GM12878 (cell line): ENCODE measurements around the gene DIP2A. TPM values are rescaled to one million over a fixed set of nuclear protein-coding genes. Genes with fewer than 3 reads are reported as not detected.

Source experiments
- ATAC-seq: fragments of 200-7000 bp; cut with Tn5 transposase; 3 replicates; pipeline ENCODE4 v1.9.1; 2020; ENCODE audit warnings: mild to moderate bottlenecking, moderate library complexity
- BruUV-seq: library from RNA; stranded (reverse); fragments of 400-500 nt; replicated peaks from 2 replicates; lab custom pipeline; 2021; lab: Mats Ljungman, UMichigan
- CTCF ChIA-PET: fragments of 300-600 bp; sonication (Branson Sonifier 250); formaldehyde crosslinking; extraction: SDS; loops from one replicate; lab custom pipeline; 2021; ENCODE audit warnings: inconsistent platforms; lab: Yijun Ruan, JAX
- POLR2A ChIA-PET: fragments of 350-600 bp; formaldehyde crosslinking; extraction: SDS; loops from one replicate; lab custom pipeline; 2021; ENCODE audit warnings: inconsistent platforms; lab: Charles Lee
- RAD21 ChIA-PET: fragments of 300-600 bp; sonication (Branson Sonifier 250); formaldehyde crosslinking; loops from one replicate; lab custom pipeline; 2023; ENCODE audit warnings: antibody characterized with exemption; ENCODE audit not compliant: unreplicated experiment; lab: Charles Lee
- SMC1A ChIA-PET: fragments of 300-600 bp; sonication (Branson Sonifier 250); formaldehyde crosslinking; loops from one replicate; lab custom pipeline; 2023; ENCODE audit not compliant: unreplicated experiment, uncharacterized antibody; lab: Charles Lee
- DNase-seq: peaks from one replicate; pipeline ENCODE4 v3.0.0-alpha.2; 2011; ENCODE audit warnings: low read depth, low spot score
- FAIRE-seq: peaks from 3 replicates; lab custom pipeline; 2011; peaks lifted over from hg19 to GRCh38; lab: Jason Lieb, UNC
- H2AFZ ChIP-seq: 2 replicates; pipeline ENCODE4 v1.6.0; 2011; ENCODE audit warnings: low read depth, low read length, control low read depth; ENCODE audit not compliant: control insufficient read depth
- H3K27ac ChIP-seq: 2 replicates; pipeline ENCODE4 v1.5.1; 2011; ENCODE audit warnings: control low read depth; ENCODE audit not compliant: control insufficient read depth, insufficient read depth
- H3K27me3 ChIP-seq, 2 experiments: replicated peaks in 1 of 2; 2 replicates each; pipeline versions ENCODE4 v1.6.0 to v1.6.1; 2011; ENCODE audit warnings: low read length in 1 of 2; ENCODE audit not compliant: control insufficient read depth in 2 of 2, insufficient read depth in 2 of 2
- H3K36me3 ChIP-seq, 2 experiments: 2 replicates each; pipeline ENCODE4 v1.5.1; 2011; ENCODE audit warnings: low read length in 1 of 2; ENCODE audit not compliant: control insufficient read depth in 2 of 2, insufficient read depth in 2 of 2
- H3K4me1 ChIP-seq: 2 replicates; pipeline ENCODE4 v1.6.1; 2011; ENCODE audit warnings: mild to moderate bottlenecking, low read length, moderate library complexity, mixed read lengths; ENCODE audit not compliant: control insufficient read depth, insufficient read depth
- H3K4me2 ChIP-seq: 2 replicates; pipeline ENCODE4 v1.6.0; 2011; ENCODE audit warnings: control low read depth; ENCODE audit not compliant: control insufficient read depth, insufficient read depth
- H3K4me3 ChIP-seq: fragments of 200-600 bp; sonication (generic); 2 replicates; pipeline ENCODE4 v1.5.1; 2016
- H3K79me2 ChIP-seq: 2 replicates; pipeline ENCODE4 v1.6.0; 2011; ENCODE audit warnings: low read length; ENCODE audit not compliant: control insufficient read depth, insufficient read depth
- H3K9ac ChIP-seq: 2 replicates; pipeline ENCODE4 v1.8.0; 2011; ENCODE audit warnings: low read length, control low read depth, mixed read lengths; ENCODE audit not compliant: control insufficient read depth, insufficient read depth
- H3K9me3 ChIP-seq: replicated peaks from 3 replicates; pipeline ENCODE4 v1.5.1; 2011; ENCODE audit warnings: mild to moderate bottlenecking, low read length; ENCODE audit not compliant: control insufficient read depth, insufficient read depth
- H4K20me1 ChIP-seq: 2 replicates; pipeline ENCODE4 v1.6.0; 2011; ENCODE audit not compliant: control insufficient read depth, insufficient read depth
- HDAC6 ChIP-seq: fragments of 200-600 bp; sonication (generic); IDR thresholded peaks from one replicate; pipeline ENCODE4 v1.8.0; 2017; ENCODE audit warnings: antibody characterized with exemption; ENCODE audit not compliant: unreplicated experiment
- HDGF ChIP-seq: fragments of 450-650 bp; IDR thresholded peaks from 2 replicates; pipeline ENCODE4 v1.6.1; 2016; ENCODE audit warnings: antibody characterized with exemption
- KAT2A ChIP-seq: conservative IDR thresholded peaks from 2 replicates; pipeline ENCODE4 v1.6.1; 2011; ENCODE audit warnings: low read depth, low read length; ENCODE audit not compliant: control insufficient read depth
- NRF1 ChIP-seq: conservative IDR thresholded peaks from 2 replicates; pipeline ENCODE4 v1.6.1; 2011; ENCODE audit warnings: mild to moderate bottlenecking, low read depth, low read length, improper control_type of control experiment
- WGBS: methylation state at CpG from one replicate; pipeline ENCODE4 v1.1.6; 2016; ENCODE audit warnings: low lambda C conversion rate; ENCODE audit not compliant: insufficient replicate concordance, insufficient coverage; ENCODE audit errors: missing lambda C conversion rate; 5-methylcytosine and 5-hydroxymethylcytosine counted together
- in situ Hi-C: fragments of 300-500 bp; cut with MboI; formaldehyde crosslinking; loops from 9 replicates; pipeline ENCODE4 v1.14.3; 2018; ENCODE audit warnings: mixed read lengths
- intact Hi-C: fragments of 100-400 bp; cut with micrococcal nuclease; formaldehyde crosslinking; loops from one replicate; pipeline ENCODE4 v1.14.2; 2022; ENCODE audit not compliant: unreplicated experiment
- polyA plus RNA-seq, 11 experiments: library from polyadenylated mRNA; depleted of rRNA in 4 of 11; unstranded in 6 of 11; stranded (reverse) in 5 of 11; fragments of >200 nt; fragmentation: Nextera tagmentation in 4 of 11; fragmentation: Illumina TruSeq in 1 of 11; extraction: Ambion mirVana in 4 of 11; extraction: Trizol in 1 of 11; gene quantifications; 1 replicate in 1 of 11; 2 replicates in 10 of 11; pipeline versions ENCODE4 v1.2.1 to v1.2.3, GENCODE V29; 2011 to 2016; ENCODE audit warnings: inconsistent platforms in 2 of 11, missing spikeins in 2 of 11, low read depth in 1 of 11
- total RNA-seq, 4 experiments: library from RNA; depleted of rRNA in 3 of 4; stranded (reverse); fragments of >200 nt in 3 of 4; fragmentation: Illumina TruSeq in 1 of 4; extraction: Trizol in 1 of 4; gene quantifications; 2 replicates each; pipeline versions ENCODE4 v1.2.1 to v1.2.3, GENCODE V29; 2013 to 2021
- TF ChIP-seq, protein P1 (sequence below): fragments of 450-650 bp; IDR thresholded peaks from 2 replicates; pipeline ENCODE4 v1.6.1; 2016; ENCODE audit warnings: mild to moderate bottlenecking
- TF ChIP-seq, protein P2 (sequence below): fragments of 450-650 bp; IDR thresholded peaks from 2 replicates; pipeline ENCODE4 v1.6.1; 2018; ENCODE audit warnings: borderline replicate concordance, mild to moderate bottlenecking; ENCODE audit not compliant: partially characterized antibody

The DIP2A gene
- total and polyA plus RNA-seq, 10 of the 15 experiments (the other 5 are each of a cell fraction or from before 2014, with no cell fraction given): 1.7 to 25.5 (median 12.2) TPM

DNA sequence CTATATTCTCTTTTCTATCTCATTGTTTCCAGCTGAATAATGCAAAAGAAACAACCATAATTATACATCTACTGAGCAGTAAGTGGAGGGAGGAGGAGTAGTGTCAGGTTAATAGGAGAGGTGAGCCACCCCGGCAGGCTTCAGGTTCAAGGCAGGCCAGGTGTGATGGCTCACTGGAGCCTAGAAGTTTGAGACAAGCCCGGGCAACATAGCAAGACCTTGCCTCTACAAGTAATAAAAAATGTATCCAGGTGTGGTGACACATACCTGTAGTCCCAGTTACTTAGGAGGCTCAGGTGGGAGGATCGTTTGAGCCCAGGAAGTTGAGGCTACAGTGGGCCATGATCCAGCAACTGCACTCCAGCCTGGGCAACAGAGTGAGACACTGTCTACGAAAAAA, 1.9 kb upstream of the DIP2A start:
- BruUV-seq: no TSS peak
- H3K79me2 ChIP-seq: peaks cover 46% of the 10 kb centered on the region
- ChIA-PET CTCF (no interaction called here), RAD21 (interaction anchor here (1.5 kb wide), 1 partner anchor 134 kb away, joined by 4 read pairs; no protein-coding TSS in a partner anchor), SMC1A (interaction anchor here (1.5 to 2.1 kb wide), 3 partner anchors 13 to 70 kb away, joined by 4 to 6 read pairs (median 4); no protein-coding TSS in a partner anchor), POLR2A (interaction anchor here (1.5 kb wide), 1 partner anchor 180 kb away, joined by 5 read pairs; no protein-coding TSS in a partner anchor)
- H2AFZ ChIP-seq: no peak overlapping the region
- H3K36me3 ChIP-seq: peaks cover 0 to 12% of the 10 kb centered on the region in 2 experiments; a peak in 2 of 4 replicates
- peak overlapping the region; percentile 38 for H3K4me2 ChIP-seq
- ATAC-seq (no peak), FAIRE-seq (no peak), DNase-seq (no peak)
- no peaks in the 10 kb centered on the region for H4K20me1 ChIP-seq
- no peak overlapping the region for H3K9ac ChIP-seq
- H3K4me3 ChIP-seq: peak overlapping the region; percentile 83
- H3K9me3 ChIP-seq: no peaks in the 10 kb centered on the region
- H3K27ac ChIP-seq: no peak overlapping the region
- in situ Hi-C loops (no loop called here), intact Hi-C loops (loop anchor here (5.0 kb wide), 1 partner anchor 134 kb away; the partner anchor contains the start of genes C21orf58 and PCNT)
- 64% methylated on average over 4 of the region's 4 CpGs for WGBS
- H3K4me1 ChIP-seq: no peaks in the 10 kb centered on the region
- TF ChIP-seq, protein P1, sequence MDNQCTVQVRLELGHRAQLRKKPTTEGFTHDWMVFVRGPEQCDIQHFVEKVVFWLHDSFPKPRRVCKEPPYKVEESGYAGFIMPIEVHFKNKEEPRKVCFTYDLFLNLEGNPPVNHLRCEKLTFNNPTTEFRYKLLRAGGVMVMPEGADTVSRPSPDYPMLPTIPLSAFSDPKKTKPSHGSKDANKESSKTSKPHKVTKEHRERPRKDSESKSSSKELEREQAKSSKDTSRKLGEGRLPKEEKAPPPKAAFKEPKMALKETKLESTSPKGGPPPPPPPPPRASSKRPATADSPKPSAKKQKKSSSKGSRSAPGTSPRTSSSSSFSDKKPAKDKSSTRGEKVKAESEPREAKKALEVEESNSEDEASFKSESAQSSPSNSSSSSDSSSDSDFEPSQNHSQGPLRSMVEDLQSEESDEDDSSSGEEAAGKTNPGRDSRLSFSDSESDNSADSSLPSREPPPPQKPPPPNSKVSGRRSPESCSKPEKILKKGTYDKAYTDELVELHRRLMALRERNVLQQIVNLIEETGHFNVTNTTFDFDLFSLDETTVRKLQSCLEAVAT: no peak
- H3K27me3 ChIP-seq: no peaks in the 10 kb centered on the region

DNA sequence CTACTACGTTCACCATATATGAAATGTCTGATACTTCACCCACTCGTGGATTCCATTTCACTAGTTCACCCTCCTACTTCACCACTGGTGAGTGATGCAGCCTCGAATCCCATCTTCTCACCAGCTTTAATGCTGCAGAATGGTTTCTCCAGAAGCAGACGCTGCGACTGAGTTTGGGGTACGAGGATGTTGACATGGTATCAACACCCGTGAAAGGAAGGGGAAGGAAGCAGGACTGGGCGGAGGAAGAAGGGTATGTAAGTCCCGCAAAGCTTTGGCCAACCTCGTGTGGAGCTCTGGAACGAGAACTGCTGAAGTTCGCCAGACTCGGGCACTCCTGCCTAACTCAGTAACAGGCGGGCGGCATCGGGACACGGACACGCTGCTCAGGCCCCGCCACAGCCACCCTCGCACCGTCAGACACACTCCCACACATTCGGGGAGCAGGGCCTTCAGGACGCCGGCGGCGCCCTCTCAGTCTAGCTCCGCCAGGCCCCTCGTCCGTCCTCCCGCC, 833 bp upstream of the DIP2A start:
- BruUV-seq: no TSS peak
- H3K9me3 ChIP-seq: no peaks in the 10 kb centered on the region
- peak overlapping the region; percentile 83 for H2AFZ ChIP-seq
- in situ Hi-C loops (no loop called here), intact Hi-C loops (loop anchor here (2.0 to 5.0 kb wide), 2 partner anchors 47 to 136 kb away; partner anchors contain the start of genes C21orf58 and PCNT)
- H3K27ac ChIP-seq: peak overlapping the region; percentile 95
- ChIA-PET RAD21 (interaction anchor here (0.6 to 1.5 kb wide), 4 partner anchors 47 to 314 kb away, joined by 3 to 5 read pairs (median 4); no protein-coding TSS in a partner anchor), SMC1A (interaction anchor here (0.9 to 2.1 kb wide), 10 partner anchors 8 to 181 kb away, joined by 3 to 6 read pairs (median 4); a partner anchor contains a TSS), CTCF (interaction anchor here (0.9 to 1.1 kb wide), 3 partner anchors 46 to 178 kb away, joined by 3 to 6 read pairs (median 3); partner anchors contain the start of gene PRMT2), POLR2A (interaction anchor here (0.6 to 2.1 kb wide), 8 partner anchors 43 to 319 kb away, joined by 3 to 7 read pairs (median 4); a partner anchor contains a TSS)
- no peaks in the 10 kb centered on the region for H3K27me3 ChIP-seq
- peaks cover 49% of the 10 kb centered on the region for H3K79me2 ChIP-seq
- peaks cover 0 to 12% of the 10 kb centered on the region in 2 experiments; a peak in 2 of 4 replicates for H3K36me3 ChIP-seq
- H4K20me1 ChIP-seq: no peaks in the 10 kb centered on the region
- peak overlapping the region; percentile 99 for H3K9ac ChIP-seq
- ATAC-seq: peak; percentile 51
- H3K4me1 ChIP-seq: no peaks in the 10 kb centered on the region
- DNase-seq: no peak
- peak overlapping the region; percentile 83 for H3K4me3 ChIP-seq
- FAIRE-seq: no peak
- peak overlapping the region; percentile 38 for H3K4me2 ChIP-seq
- under 1% methylated on average over 30 of the region's 30 CpGs for WGBS
- TF ChIP-seq HDGF (0 out of 2 replicates have a peak, but pooled peaks have one; percentile 58), KAT2A (no peak), NRF1 (no peak), HDAC6 (no peak)
- TF ChIP-seq, protein P2, sequence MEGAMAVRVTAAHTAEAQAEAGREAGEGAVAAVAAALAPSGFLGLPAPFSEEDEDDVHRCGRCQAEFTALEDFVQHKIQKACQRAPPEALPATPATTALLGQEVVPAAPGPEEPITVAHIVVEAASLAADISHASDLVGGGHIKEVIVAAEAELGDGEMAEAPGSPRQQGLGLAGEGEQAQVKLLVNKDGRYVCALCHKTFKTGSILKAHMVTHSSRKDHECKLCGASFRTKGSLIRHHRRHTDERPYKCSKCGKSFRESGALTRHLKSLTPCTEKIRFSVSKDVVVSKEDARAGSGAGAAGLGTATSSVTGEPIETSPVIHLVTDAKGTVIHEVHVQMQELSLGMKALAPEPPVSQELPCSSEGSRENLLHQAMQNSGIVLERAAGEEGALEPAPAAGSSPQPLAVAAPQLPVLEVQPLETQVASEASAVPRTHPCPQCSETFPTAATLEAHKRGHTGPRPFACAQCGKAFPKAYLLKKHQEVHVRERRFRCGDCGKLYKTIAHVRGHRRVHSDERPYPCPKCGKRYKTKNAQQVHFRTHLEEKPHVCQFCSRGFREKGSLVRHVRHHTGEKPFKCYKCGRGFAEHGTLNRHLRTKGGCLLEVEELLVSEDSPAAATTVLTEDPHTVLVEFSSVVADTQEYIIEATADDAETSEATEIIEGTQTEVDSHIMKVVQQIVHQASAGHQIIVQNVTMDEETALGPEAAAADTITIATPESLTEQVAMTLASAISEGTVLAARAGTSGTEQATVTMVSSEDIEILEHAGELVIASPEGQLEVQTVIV: no peak
